DND-41 (cell line): ENCODE data around the gene FITM1.

Experiments
- CTCF ChIP-seq: IDR thresholded peaks from 2 replicates; pipeline ENCODE4 v1.5.1; 2012; ENCODE audit warnings: borderline replicate concordance, low read length, moderate library complexity, mild to moderate bottlenecking; ENCODE audit not compliant: poor library complexity, severe bottlenecking; ENCODE audit errors: extremely low read depth
- EZH2 ChIP-seq: IDR thresholded peaks from 3 replicates; pipeline ENCODE4 v1.6.1; 2012; ENCODE audit warnings: borderline replicate concordance, low read depth, mild to moderate bottlenecking, moderate library complexity, low read length, inconsistent platforms; ENCODE audit not compliant: severe bottlenecking

GRCh38 chr14:24095271-24096068 lies 35.0 kb upstream of the FITM1 start:
- TF ChIP-seq CTCF (no peak), EZH2 (no peak)
